ENCODE measurements around the gene FAM89A.
A peak's percentile ranks its signal among the peaks of the same experiment; 100 is the strongest.
"Not testable (repeated sequence)": the region's sequence is repeated elsewhere in the genome, so short reads cannot be mapped to it uniquely, and the experiment has no call there.

FAM89A gene

GRCh38 chr1:231058416-231059109 lies 18.5 kb upstream of the FAM89A start:
- Histone ChIP-seq H3K9ac (ENCODE audit: low read length in 5 of 5) (no peak overlapping the region), H3K4me1 (ENCODE audit: control insufficient read depth in 5 of 5, insufficient read depth in 5 of 5, low read length in 5 of 5) (peaks cover 0 to 21% (median 13%) of the 10 kb centered on the region in 5 donors), H3K4me3 (ENCODE audit: low read depth in 1 of 5, low read length in 5 of 5) (no peak overlapping the region)

GRCh38 chr1:231057410-231057809 lies 17.4 kb upstream of the FAM89A start:
- Histone ChIP-seq H3K27me3 (ENCODE audit: control insufficient read depth in 5 of 5, insufficient read depth in 4 of 5, low read length in 5 of 5) (no peaks in the 10 kb centered on the region), H3K4me1 (ENCODE audit: control insufficient read depth in 5 of 5, insufficient read depth in 5 of 5, low read length in 5 of 5) (peaks cover 0 to 31% (median 18%) of the 10 kb centered on the region in 5 donors), H3K9me3 (ENCODE audit: control insufficient read depth in 5 of 5, low read length in 5 of 5) (peaks cover 0 to 4% (median 0%) of the 10 kb centered on the region in 5 donors), H3K27ac (ENCODE audit: low read depth, low read length) (no peak overlapping the region), H3K36me3 (ENCODE audit: control insufficient read depth in 5 of 5, insufficient read depth in 5 of 5, low read length in 5 of 5) (no peaks in the 10 kb centered on the region), H3K9ac (ENCODE audit: low read length in 5 of 5) (no peak overlapping the region), H3K4me3 (ENCODE audit: low read depth in 1 of 5, low read length in 5 of 5) (no peak overlapping the region)

More at GRCh38 chr1:231058416-231059109, 18.5 kb upstream of the FAM89A start:
- no peaks in the 10 kb centered on the region for H3K36me3 ChIP-seq (ENCODE audit: control insufficient read depth in 5 of 5, insufficient read depth in 5 of 5, low read length in 5 of 5)
- H3K27me3 ChIP-seq (ENCODE audit: control insufficient read depth in 5 of 5, insufficient read depth in 4 of 5, low read length in 5 of 5) = no peaks in the 10 kb centered on the region
- peaks cover 0 to 4% (median 0%) of the 10 kb centered on the region in 5 donors for H3K9me3 ChIP-seq (ENCODE audit: control insufficient read depth in 5 of 5, low read length in 5 of 5)
- H3K27ac ChIP-seq (ENCODE audit: low read depth, low read length) = no peak overlapping the region

- H3K4me1 ChIP-seq (ENCODE audit: control insufficient read depth in 5 of 5, insufficient read depth in 5 of 5, low read length in 5 of 5) = peaks cover 0 to 22% (median 18%) of the 10 kb centered on the region in 5 donors
- H3K36me3 ChIP-seq (ENCODE audit: control insufficient read depth in 5 of 5, insufficient read depth in 5 of 5, low read length in 5 of 5) = no peaks in the 10 kb centered on the region
- H3K4me3 ChIP-seq (ENCODE audit: low read depth in 1 of 5, low read length in 5 of 5) = no peak overlapping the region
- H3K9me3 ChIP-seq (ENCODE audit: control insufficient read depth in 5 of 5, low read length in 5 of 5) = peaks cover 0 to 4% (median 0%) of the 10 kb centered on the region in 5 donors
- no peak overlapping the region for H3K27ac ChIP-seq (ENCODE audit: low read depth, low read length)
- H3K27me3 ChIP-seq (ENCODE audit: control insufficient read depth in 5 of 5, insufficient read depth in 4 of 5, low read length in 5 of 5) = no peaks in the 10 kb centered on the region
- no peak overlapping the region for H3K9ac ChIP-seq (ENCODE audit: low read length in 5 of 5)
These were observed 15.2 kb upstream of the FAM89A start for GRCh38 chr1:231055271-231055670.

- H3K27me3 ChIP-seq (ENCODE audit: control insufficient read depth in 5 of 5, insufficient read depth in 4 of 5, low read length in 5 of 5) = no peaks in the 10 kb centered on the region
- peaks cover 0 to 21% (median 17%) of the 10 kb centered on the region in 5 donors for H3K4me1 ChIP-seq (ENCODE audit: control insufficient read depth in 5 of 5, insufficient read depth in 5 of 5, low read length in 5 of 5)
- peaks cover 0 to 4% (median 0%) of the 10 kb centered on the region in 5 donors for H3K9me3 ChIP-seq (ENCODE audit: control insufficient read depth in 5 of 5, low read length in 5 of 5)
- H3K36me3 ChIP-seq (ENCODE audit: control insufficient read depth in 5 of 5, insufficient read depth in 5 of 5, low read length in 5 of 5) = no peaks in the 10 kb centered on the region
- peak overlapping the region; percentile 19 to 59 (median 37) for H3K4me3 ChIP-seq (ENCODE audit: low read depth in 1 of 5, low read length in 5 of 5)
- peak overlapping the region; percentile 27 for H3K27ac ChIP-seq (ENCODE audit: low read depth, low read length)
- H3K9ac ChIP-seq (ENCODE audit: low read length in 5 of 5) = peak overlapping the region in 1 of 5 donors; percentile 4
These were observed 13.6 kb upstream of the FAM89A start for GRCh38 chr1:231053493-231054162.

- Histone ChIP-seq H3K27ac (ENCODE audit: low read depth, low read length) (no peak overlapping the region), H3K27me3 (ENCODE audit: control insufficient read depth in 5 of 5, insufficient read depth in 4 of 5, low read length in 5 of 5) (no peaks in the 10 kb centered on the region)
These were observed 12.7 kb upstream of the FAM89A start for GRCh38 chr1:231052777-231053176.

GRCh38 chr1:231050932-231051331 lies 10.9 kb upstream of the FAM89A start:
- not testable (repeated sequence) for H3K36me3 ChIP-seq (ENCODE audit: control insufficient read depth in 5 of 5, insufficient read depth in 5 of 5, low read length in 5 of 5); H3K9me3 ChIP-seq (ENCODE audit: control insufficient read depth in 5 of 5, low read length in 5 of 5); H3K4me3 ChIP-seq (ENCODE audit: low read depth in 1 of 5, low read length in 5 of 5); H3K27ac ChIP-seq (ENCODE audit: low read depth, low read length); H3K9ac ChIP-seq (ENCODE audit: low read length in 5 of 5); H3K27me3 ChIP-seq (ENCODE audit: control insufficient read depth in 5 of 5, insufficient read depth in 4 of 5, low read length in 5 of 5)
- H3K4me1 ChIP-seq (ENCODE audit: control insufficient read depth in 5 of 5, insufficient read depth in 5 of 5, low read length in 5 of 5) = peaks cover 0 to 21% (median 17%) of the 10 kb centered on the region in 5 donors

More at GRCh38 chr1:231052777-231053176, 12.7 kb upstream of the FAM89A start:
- Histone ChIP-seq H3K4me1 (ENCODE audit: control insufficient read depth in 5 of 5, insufficient read depth in 5 of 5, low read length in 5 of 5) (peaks cover 0 to 21% (median 17%) of the 10 kb centered on the region in 5 donors), H3K36me3 (ENCODE audit: control insufficient read depth in 5 of 5, insufficient read depth in 5 of 5, low read length in 5 of 5) (no peaks in the 10 kb centered on the region), H3K9ac (ENCODE audit: low read length in 5 of 5) (no peak overlapping the region), H3K4me3 (ENCODE audit: low read depth in 1 of 5, low read length in 5 of 5) (no peak overlapping the region), H3K9me3 (ENCODE audit: control insufficient read depth in 5 of 5, low read length in 5 of 5) (peaks cover 0 to 4% (median 0%) of the 10 kb centered on the region in 5 donors)

GRCh38 chr1:231050395-231050794 lies 10.3 kb upstream of the FAM89A start:
- peaks cover 0 to 21% (median 17%) of the 10 kb centered on the region in 5 donors for H3K4me1 ChIP-seq (ENCODE audit: control insufficient read depth in 5 of 5, insufficient read depth in 5 of 5, low read length in 5 of 5)
- no peaks in the 10 kb centered on the region for H3K27me3 ChIP-seq (ENCODE audit: control insufficient read depth in 5 of 5, insufficient read depth in 4 of 5, low read length in 5 of 5)
- H3K9ac ChIP-seq (ENCODE audit: low read length in 5 of 5) = no peak overlapping the region
- no peak overlapping the region for H3K4me3 ChIP-seq (ENCODE audit: low read depth in 1 of 5, low read length in 5 of 5)
- H3K9me3 ChIP-seq (ENCODE audit: control insufficient read depth in 5 of 5, low read length in 5 of 5) = peaks cover 0 to 3% (median 0%) of the 10 kb centered on the region in 5 donors
- no peak overlapping the region for H3K27ac ChIP-seq (ENCODE audit: low read depth, low read length)
- H3K36me3 ChIP-seq (ENCODE audit: control insufficient read depth in 5 of 5, insufficient read depth in 5 of 5, low read length in 5 of 5) = no peaks in the 10 kb centered on the region

- no peaks in the 10 kb centered on the region for H3K27me3 ChIP-seq (ENCODE audit: control insufficient read depth in 5 of 5, insufficient read depth in 4 of 5, low read length in 5 of 5)
- H3K27ac ChIP-seq (ENCODE audit: low read depth, low read length) = no peak overlapping the region
- no peaks in the 10 kb centered on the region for H3K36me3 ChIP-seq (ENCODE audit: control insufficient read depth in 5 of 5, insufficient read depth in 5 of 5, low read length in 5 of 5)
- H3K9me3 ChIP-seq (ENCODE audit: control insufficient read depth in 5 of 5, low read length in 5 of 5) = peaks cover 2 to 8% (median 4%) of the 10 kb centered on the region in 5 donors
- no peak overlapping the region for H3K9ac ChIP-seq (ENCODE audit: low read length in 5 of 5)
- peaks cover 0 to 18% (median 13%) of the 10 kb centered on the region in 5 donors for H3K4me1 ChIP-seq (ENCODE audit: control insufficient read depth in 5 of 5, insufficient read depth in 5 of 5, low read length in 5 of 5)
- no peak overlapping the region for H3K4me3 ChIP-seq (ENCODE audit: low read depth in 1 of 5, low read length in 5 of 5)
These were observed 9.3 kb upstream of the FAM89A start for GRCh38 chr1:231049121-231049979.

- not testable (repeated sequence) for H3K4me3 ChIP-seq (ENCODE audit: low read depth in 1 of 5, low read length in 5 of 5); H3K27me3 ChIP-seq (ENCODE audit: control insufficient read depth in 5 of 5, insufficient read depth in 4 of 5, low read length in 5 of 5); H3K27ac ChIP-seq (ENCODE audit: low read depth, low read length); H3K9me3 ChIP-seq (ENCODE audit: control insufficient read depth in 5 of 5, low read length in 5 of 5); H3K4me1 ChIP-seq (ENCODE audit: control insufficient read depth in 5 of 5, insufficient read depth in 5 of 5, low read length in 5 of 5); H3K36me3 ChIP-seq (ENCODE audit: control insufficient read depth in 5 of 5, insufficient read depth in 5 of 5, low read length in 5 of 5); H3K9ac ChIP-seq (ENCODE audit: low read length in 5 of 5)
These were observed 8.4 kb upstream of the FAM89A start for GRCh38 chr1:231048419-231048818.
